GM12874 (cell line): Measurements from ENCODE around the gene COL25A1.

Experiments
- TF ChIP-seq, protein P1 (sequence below): IDR thresholded peaks from 2 replicates; pipeline ENCODE4 v1.5.1; 2011; ENCODE audit warnings: low read depth, mild to moderate bottlenecking, control low read depth, low read length, moderate library complexity; ENCODE audit not compliant: insufficient read depth

Gene COL25A1

DNA sequence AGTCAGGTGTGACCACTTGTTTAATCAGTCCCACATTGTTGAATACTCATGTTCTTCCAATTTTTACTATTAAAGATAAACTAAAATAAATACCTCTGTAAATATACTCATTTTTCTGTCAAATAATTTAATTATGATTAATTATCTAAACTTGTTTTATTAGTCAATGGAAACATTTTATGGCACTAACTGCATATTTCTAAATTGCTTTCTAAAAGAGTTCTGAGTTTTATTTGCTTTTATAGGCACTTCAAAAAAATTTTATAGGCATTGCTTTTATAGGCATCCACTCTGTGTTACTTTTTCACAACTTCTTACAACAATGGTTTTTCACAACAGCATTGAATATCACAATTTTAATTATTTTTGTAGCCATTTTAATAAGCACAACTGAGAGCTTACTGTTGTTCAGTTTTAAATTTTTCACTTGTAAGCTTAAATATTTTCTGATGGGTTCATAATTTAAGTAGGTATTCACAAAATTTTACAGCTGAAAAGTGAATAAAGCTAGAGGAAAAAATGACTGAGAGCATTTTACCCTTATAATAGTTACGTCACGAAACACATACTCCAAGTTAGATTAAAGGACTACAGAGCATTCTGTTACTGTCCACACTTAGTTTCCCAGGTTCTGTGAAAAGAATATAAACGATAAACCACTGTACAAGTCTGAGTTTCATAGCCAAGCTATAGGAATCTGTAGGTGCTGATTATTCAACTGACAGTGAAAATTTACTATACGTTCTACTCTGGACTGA is 398.8 kb downstream of the COL25A1 start:
- TF ChIP-seq, protein P1, sequence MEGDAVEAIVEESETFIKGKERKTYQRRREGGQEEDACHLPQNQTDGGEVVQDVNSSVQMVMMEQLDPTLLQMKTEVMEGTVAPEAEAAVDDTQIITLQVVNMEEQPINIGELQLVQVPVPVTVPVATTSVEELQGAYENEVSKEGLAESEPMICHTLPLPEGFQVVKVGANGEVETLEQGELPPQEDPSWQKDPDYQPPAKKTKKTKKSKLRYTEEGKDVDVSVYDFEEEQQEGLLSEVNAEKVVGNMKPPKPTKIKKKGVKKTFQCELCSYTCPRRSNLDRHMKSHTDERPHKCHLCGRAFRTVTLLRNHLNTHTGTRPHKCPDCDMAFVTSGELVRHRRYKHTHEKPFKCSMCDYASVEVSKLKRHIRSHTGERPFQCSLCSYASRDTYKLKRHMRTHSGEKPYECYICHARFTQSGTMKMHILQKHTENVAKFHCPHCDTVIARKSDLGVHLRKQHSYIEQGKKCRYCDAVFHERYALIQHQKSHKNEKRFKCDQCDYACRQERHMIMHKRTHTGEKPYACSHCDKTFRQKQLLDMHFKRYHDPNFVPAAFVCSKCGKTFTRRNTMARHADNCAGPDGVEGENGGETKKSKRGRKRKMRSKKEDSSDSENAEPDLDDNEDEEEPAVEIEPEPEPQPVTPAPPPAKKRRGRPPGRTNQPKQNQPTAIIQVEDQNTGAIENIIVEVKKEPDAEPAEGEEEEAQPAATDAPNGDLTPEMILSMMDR, result no peak

DNA sequence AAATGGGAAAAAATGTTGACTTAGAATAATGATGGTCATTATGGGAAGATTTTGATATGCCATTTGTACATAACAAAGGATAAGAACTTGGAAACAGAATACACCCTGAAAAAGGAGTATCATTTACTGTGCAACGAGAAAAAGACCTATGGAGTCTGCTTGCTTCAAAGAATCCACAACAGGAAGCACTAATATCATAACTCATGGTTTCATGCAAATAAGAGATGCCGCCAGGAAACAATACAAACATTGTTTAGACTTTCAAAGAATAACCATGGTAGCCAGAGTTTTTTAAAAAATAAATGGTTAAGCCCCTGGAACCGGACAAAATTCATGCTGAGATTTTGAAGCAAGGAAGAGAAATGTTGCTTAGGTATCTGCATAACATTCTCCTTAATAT is 399.7 kb downstream of the COL25A1 start:
- TF ChIP-seq, protein P1, result no peak

DNA sequence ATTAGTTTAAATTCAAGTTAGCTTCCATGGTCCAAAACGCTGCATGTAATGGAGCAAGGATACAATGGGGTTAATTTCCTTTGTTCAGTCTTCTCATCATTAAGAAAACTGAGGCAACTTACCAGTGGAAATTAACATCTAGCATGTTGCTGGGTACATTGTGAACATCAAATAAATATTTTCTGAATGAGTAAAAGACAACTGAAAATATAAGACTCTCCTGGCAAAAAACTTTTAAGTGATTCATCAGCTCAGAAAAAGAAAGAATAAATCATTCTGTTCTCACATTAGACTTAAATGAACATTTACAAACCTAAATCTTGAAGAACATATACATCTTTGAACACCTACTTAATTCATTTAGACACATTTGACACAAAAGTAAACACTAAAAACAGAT is 401.2 kb downstream of the COL25A1 start:
- TF ChIP-seq, protein P1, result no peak

DNA sequence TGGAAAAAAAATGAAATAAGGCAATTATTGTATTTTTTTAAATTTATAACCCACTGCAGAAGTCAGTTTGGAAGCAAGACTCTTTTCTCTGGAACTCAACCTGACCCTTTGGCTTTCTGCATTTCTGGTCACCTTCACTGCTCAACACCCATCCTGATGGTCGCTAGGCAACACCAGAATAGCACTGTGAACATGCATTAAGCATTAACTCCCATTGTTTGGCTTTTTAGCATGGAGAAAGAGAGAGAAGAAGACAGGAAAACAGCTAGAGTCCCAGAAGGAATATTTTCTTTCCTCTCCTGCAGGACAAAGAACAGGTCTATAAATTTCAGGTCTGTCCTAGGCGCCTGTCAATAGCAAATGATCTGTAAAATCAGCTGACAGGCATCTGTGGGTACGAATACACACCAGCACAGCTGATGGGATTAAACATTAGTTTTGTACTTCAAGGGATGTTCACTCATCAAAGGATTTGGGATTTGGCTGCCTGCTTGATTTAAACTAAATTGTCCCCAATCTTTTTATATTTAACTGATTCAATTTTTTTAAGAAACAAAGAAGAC is 402.4 kb downstream of the COL25A1 start:
- TF ChIP-seq, protein P1, result no peak

DNA sequence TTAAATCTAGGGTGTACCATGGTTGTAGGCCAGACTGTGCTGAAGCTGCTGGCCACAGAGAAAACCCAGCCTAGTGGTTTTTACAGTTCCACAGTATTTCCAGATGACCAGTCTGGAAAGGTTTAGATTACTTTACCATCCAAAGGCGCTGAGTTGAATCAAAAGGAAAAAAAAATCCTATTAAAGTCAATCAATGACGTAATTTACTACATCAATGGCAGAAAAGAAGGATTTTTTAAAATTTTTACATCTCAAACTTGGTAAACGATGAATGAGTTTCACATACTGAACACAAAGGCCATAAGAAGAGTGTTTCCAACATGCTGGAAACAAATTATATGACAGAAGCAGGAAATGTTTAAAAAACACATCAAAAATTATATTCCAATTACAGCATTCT is 409.0 kb downstream of the COL25A1 start:
- TF ChIP-seq, protein P1, result no peak

DNA sequence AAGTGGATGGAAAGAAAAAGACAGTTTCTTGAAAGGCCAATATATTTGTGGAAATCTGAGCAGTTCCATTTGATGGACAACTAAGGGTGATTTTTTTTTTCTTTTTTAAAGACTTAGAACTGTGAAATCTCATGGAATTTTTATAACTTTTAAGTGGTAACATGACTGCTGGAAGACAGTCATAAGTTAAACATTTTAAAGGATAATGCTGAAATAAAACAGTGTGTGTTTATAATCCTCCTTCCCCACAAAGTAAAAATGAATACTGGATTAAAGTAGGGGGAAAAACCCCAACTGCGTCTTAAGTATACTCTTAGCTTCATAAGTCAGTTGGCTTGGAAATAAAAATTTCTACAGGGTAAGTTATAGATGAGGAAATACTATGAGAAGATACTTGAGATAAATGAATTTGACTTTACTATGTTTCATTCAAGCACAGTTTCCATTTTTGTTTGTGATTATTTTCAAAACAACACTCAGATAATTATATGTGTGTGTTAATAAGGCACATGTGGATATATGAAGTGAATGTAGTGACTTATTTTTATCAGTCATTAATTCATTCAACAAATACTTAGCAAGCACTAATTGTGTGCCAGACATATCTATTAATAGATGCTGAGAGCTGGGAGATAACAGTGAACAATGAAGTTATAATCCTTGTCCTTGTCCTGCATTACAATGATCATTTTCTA is 410.4 kb downstream of the COL25A1 start:
- TF ChIP-seq, protein P1, result no peak

DNA sequence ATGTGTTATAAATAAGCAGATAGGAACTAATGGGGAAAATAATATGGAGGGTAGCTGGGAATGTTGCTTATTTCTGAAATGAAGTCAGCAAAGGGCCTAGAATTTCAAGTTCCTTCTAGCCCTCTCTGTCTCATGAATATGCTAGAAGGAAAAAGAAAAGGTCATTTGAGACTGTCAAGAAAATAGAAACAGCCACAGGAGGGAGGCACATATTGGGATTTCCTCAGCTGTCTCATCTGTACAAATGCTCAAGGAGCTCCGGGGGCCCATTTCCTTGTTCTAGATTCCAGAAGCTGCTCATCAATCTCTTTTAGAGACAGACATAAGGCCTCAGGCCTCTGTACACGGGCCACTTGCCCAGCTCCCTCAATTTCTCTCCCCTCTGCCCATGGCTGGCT is 412.0 kb downstream of the COL25A1 start:
- TF ChIP-seq, protein P1, result no peak
